Activated gamma-delta T cell (primary cell): ENCODE data around the gene HCRTR1.

Experiments
- DNase-seq: peaks from one replicate; lab custom pipeline; 2025; lab: John Stamatoyannopoulos, UW
- total RNA-seq, 2 donors: gene quantifications; one replicate each; lab custom pipeline; 2026; lab: John Stamatoyannopoulos, UW

HCRTR1 gene
- 0 reads per million in 2 donors for total RNA-seq

GRCh38 chr1:31617218-31617915, at the start of gene HCRTR1:
HCRTR1 (plus strand) TSS chr1:31617689; CDS start chr1:31619193, 1,504 bp downstream.
- no peak for DNase-seq

DNA sequence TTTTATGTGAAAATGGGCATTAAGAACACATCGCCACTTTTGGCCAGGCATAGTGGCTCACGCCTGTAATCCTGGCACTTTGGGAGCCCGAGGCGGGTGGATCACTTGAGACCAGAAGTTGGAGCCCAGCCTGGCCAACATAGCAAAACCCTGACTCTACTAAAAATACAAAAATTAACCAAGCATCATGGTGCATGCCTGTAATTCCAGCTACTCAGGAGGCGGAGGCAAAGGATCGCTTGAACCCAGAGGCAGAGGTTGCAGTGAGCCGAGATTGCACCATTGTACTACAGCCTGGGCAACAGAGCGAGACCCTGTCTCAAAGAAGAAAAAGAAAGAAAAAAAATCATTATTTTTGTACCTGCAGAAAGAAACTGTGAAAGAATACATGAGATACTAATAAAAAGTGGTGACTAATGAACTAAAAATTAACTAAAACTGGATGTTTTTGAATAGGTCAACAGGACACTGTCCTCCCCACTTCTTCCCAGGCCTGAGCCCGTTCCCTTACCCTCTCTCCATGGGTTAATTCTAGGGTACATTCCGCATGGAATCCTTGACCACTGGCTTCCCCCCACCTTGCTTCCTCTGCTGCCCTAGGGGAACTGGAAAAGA, 49.4 kb upstream of the HCRTR1 start:
- no peak for DNase-seq

- no peak for DNase-seq
Observed at GRCh38 chr1:31568895-31569595, 48.4 kb upstream of the HCRTR1 start.

GRCh38 chr1:31569596-31570173, 47.8 kb upstream of the HCRTR1 start:
- DNase-seq = no peak

DNA sequence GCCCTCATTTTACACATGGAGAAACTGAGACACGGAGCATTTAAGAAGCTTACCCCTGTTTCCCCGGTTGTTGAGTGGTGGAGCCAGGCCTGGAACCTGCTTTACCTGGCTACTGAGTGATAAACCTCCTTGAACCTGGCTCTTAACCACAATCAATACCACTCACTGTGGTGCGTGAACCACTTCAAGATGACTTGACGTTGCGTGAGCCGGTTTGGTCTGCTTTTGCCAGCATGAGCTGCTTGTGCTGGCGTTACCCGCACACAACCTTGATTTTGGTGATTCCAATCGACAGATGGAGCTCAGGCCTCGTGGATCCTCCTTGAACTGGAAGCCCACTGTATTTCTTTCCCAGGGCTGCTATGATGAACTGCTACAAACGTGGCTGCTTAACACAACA, 47.3 kb upstream of the HCRTR1 start:
- DNase-seq = no peak

DNA sequence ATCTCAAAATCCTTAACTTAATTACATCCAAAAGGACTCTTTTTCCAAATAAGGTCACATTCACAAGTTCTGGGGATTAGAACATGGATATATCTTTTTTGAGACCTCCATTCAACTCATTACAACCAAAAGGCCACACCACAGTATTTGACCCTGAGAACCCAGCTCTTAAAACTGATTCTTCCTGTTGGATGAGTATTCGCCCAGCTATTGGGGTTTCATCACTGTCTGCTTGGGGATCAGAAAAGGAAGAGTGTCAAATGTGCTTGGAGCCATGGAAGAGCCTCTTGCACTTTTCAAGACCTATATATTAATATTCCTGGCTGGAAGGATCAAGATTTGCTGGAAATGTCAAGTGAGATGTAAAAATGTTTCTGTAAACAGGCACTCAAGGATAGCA, 46.6 kb upstream of the HCRTR1 start:
- DNase-seq = no peak

DNA sequence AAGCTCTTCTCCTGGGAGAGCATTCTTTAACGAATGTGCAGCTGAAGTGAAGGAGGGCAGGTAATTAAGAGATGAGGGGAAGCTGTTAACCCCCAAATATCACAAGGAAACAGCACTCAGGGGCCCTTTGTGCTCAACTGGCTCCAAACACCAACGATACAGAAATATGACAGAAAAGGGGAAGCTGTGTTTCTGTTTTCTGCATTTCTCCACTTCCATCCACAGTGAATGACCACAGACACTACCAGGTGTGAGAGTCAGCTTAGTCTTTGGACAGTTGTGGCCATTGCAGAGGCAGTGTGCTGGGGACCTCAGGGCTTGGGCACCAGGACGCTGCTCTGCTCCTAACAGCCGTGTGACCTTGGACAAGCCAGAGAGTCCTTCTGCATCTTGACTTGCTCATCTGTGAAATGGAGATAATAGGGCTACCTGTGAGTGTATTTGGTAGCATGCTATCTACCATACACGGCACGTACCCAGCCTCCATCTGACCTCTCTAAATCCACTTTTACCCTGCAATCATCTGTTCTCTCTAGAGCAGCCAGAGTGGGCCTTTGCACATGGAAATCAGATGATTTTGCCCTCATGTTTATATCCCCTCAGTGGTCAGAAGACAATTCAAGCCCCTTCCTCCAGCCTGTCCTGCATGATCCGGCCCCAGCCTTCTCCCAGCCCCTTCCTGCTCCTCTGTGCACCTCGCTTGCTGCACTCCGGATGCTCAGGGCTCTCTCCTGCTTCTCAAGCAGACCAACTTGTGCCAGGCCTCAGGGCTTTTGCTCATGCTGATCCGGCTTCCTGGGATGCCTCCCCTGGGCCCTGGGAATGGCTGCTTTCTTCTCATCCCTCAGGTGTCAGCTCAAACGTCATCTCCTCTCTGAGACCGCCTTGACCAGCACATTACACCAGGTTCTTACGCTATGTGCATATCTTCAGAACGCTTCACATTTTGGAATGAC, 45.9 kb upstream of the HCRTR1 start:
- no peak for DNase-seq

GRCh38 chr1:31572323-31573104, 45.0 kb upstream of the HCRTR1 start:
- no peak for DNase-seq

- no peak for DNase-seq
Observed at GRCh38 chr1:31573261-31573660, 44.2 kb upstream of the HCRTR1 start.

DNA sequence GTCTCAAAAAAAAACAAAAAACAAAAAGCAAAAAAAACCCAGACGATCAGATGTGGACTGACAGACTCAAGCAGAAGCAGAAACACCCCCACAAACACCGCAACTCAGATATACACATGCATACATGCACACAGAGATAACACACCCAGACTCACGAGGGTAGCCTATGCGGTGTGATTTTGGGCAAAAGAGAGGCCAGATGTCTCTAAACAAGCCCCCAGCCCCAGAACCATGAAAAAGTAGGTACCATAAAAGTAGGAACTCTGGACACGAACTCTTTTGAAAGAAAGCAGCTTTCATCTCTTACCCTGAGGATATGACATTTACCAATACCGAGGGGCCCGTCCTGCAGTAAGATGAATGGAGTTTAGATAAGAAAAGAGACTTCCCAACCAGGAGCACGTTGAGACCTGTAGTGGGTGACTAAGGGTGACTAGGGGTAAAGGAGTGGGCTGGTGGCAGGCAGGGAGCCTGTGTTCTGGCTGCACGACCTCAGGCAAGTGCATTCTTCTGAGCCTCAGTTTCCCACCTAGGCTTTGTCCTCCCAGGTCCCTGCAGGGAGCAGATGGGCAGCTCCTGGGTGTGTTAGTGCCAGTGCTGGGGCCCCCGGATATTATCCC, 42.6 kb upstream of the HCRTR1 start:
- DNase-seq = no peak

- no peak for DNase-seq
Observed at GRCh38 chr1:31575369-31576140, 41.9 kb upstream of the HCRTR1 start.

- DNase-seq = no peak
Observed at GRCh38 chr1:31576201-31576669, 41.3 kb upstream of the HCRTR1 start, which contains the start of gene TINAGL1. TINAGL1 (plus strand) TSS chr1:31576515; CDS start chr1:31577149, 634 bp downstream.

DNA sequence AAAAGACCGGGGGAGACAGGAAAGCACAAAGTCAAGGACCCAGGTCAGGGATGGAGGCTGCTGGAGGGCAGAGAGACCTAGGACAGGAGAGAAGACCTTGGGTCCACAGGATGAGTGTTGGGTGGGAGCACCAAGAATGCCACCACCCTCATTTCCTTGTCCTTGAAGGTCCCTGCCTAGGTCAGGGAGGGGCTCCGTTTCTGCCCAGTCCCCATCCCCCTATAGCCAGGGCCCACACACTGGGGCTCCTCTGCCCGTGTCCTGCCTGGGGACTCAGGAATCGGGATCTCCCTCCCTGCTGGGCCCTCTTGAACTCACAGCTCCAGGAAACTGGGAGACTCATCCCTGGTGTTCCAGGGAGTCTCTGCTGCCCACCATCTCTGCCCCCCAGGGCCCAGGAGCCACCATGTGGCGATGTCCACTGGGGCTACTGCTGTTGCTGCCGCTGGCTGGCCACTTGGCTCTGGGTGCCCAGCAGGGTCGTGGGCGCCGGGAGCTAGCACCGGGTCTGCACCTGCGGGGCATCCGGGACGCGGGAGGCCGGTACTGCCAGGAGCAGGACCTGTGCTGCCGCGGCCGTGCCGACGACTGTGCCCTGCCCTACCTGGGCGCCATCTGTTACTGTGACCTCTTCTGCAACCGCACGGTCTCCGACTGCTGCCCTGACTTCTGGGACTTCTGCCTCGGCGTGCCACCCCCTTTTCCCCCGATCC, 40.6 kb upstream of the HCRTR1 start:
- DNase-seq = no peak

DNA sequence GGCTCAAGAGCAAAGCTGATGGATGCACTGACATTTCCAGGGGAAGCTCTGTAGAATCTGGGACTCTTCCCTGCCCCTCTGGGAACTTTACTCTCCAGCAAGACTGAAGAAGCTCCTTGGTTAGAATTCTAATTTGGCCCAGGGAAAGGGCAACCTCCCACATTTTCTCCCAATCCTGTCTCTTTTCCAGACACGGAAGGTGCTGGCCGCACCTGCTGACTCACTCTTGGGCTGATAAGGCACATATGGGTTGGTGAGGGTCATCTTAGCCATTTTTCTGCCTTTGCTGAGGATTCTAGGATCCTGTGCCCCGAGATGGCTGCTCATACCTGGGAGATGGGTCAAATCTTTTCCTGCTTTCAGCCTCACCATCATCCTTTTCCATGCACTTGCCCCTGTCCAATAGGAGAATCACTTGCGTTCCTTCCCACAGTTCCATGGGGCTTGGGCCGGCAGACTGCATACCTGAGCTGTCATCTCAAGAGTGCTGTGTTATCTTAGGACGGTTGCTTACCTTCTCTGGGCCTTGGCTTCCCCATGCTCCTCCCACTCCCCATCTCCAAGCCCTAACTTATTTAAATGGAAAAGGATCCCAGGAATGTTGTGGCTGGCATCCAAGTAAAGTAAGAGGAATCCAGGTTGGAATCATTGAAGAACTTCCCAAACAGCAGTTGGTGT, 39.8 kb upstream of the HCRTR1 start:
- DNase-seq = no peak

DNA sequence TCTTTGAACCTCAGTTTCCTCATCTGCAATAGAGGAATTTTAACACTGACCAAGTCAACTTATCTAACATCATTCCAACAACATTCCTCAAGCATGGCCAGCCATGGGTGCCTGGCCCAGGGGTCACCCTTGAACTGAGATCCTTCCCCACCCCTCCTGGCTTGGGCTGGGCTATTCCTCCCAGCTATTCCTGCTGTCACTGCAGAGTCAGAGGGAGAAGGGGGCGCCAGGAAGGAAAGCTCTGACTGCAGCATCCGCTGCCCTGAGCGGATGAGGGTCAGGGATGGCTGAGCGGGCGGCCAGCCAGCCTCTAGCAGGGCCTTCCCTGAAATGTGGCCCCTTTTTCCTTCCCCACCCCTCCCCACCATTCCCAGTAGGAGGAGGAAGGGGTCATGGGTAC, 38.1 kb upstream of the HCRTR1 start:
- no peak for DNase-seq

DNA sequence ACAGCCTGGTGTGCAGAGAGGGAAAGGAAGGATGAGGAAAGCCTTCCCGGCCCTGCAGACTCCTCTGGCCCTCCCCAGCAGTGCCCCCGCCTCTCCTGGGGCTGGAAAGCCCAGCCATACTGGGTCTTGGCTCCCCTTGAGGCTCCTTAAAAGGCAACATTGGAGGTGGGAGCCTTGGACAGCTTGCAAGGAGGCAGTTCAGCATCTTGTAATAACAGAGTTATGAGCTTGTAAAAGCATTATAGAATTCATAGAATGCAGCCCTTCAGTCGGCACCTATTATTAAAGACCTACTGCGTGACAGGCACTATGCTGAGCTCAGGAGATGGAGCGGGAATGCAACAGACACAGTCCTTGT, 37.0 kb upstream of the HCRTR1 start:
- no peak for DNase-seq

- DNase-seq = no peak
Observed at GRCh38 chr1:31580891-31581603, 36.4 kb upstream of the HCRTR1 start.
